Mesothelial cell of epicardium (in vitro differentiated cells): ENCODE data around the gene SKIC8. TPM values are rescaled to one million over a fixed set of nuclear protein-coding genes. Genes with fewer than 3 reads are reported as not detected.

Source experiments
- DNase-seq, 2 experiments: peaks; one replicate each; pipeline ENCODE4 v3.0.0; 2021; ENCODE audit warnings: low spot score in 2 of 2; ENCODE audit not compliant: unreplicated experiment in 2 of 2
- H3K27ac Mint-ChIP-seq: 2 replicates; pipeline ENCODE4 v1.8.0; 2021; ENCODE audit warnings: mixed read lengths
- H3K27me3 Mint-ChIP-seq: 2 replicates; pipeline ENCODE4 v1.8.0; 2021; ENCODE audit warnings: low read depth, mixed read lengths
- H3K36me3 Mint-ChIP-seq: 2 replicates; pipeline ENCODE4 v1.8.0; 2021; ENCODE audit warnings: mixed read lengths
- H3K4me1 Mint-ChIP-seq: 2 replicates; pipeline ENCODE4 v1.8.0; 2021; ENCODE audit warnings: mixed read lengths
- H3K4me3 Mint-ChIP-seq: 2 replicates; pipeline ENCODE4 v1.8.0; 2021; ENCODE audit warnings: mild to moderate bottlenecking, moderate library complexity, mixed read lengths
- H3K9me3 Mint-ChIP-seq: 2 replicates; pipeline ENCODE4 v1.8.0; 2021; ENCODE audit warnings: mixed read lengths
- total RNA-seq: library from RNA; stranded (reverse); gene quantifications from 3 replicates; pipeline ENCODE4 v1.2.1, GENCODE V29; 2021
- TF ChIP-seq, protein P1 (sequence below): fragments of 200-600 bp; sonication (generic); IDR thresholded peaks from one replicate; pipeline ENCODE4 v1.5.0; 2021; ENCODE audit warnings: antibody characterized with exemption; ENCODE audit not compliant: unreplicated experiment

SKIC8 gene
- total RNA-seq: 51.2 to 55.1 TPM (median 54.8 TPM) in 3 replicates

DNA sequence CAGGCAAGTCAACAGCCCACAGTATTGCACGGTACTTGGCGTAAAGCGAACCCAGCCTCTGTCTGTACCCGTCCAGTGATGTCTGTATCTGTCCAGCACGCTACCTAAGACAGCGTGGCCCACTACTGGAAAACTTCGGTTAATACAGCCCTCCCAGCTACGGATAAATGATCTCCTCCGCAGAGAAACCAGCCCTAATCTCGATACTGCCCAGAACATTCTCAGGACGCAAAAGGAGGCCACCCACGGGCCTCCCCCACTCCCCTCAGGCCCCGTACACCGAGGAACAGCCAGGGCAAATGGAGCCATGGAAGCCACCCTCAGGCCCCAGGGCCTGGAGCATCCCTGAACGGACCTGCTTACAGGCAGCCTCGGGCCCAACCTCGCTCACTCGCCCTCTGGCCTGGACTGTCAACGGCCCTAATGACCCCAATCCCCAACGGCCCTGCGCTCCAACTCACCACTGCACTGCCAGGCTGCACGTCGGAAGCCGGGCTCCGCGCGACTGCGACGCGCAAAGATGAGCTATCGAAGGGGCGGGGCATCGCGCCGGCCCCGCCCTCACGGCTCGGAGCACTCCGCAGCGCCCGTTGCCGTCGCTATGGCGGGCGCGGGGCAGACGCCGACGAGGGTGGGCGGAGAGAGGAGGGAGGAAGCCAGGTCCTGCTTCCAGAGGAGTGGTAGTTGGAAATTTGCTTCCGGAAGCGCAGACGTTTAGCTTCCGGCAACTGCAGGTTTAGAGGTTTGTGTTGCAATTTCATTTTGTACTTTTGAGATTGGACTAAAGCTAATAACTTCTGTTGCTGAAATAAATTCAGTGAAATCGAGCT, at the start of gene SKIC8:
SKIC8 (minus strand) TSS at position 509 of the 830 bp plus-strand sequence. CDS start 3,923 bp downstream, outside the sequence.
- no peaks in the 10 kb centered on the region for H3K36me3 Mint-ChIP-seq
- peaks cover 37% of the 10 kb centered on the region for H3K27me3 Mint-ChIP-seq
- no peaks in the 10 kb centered on the region for H3K9me3 Mint-ChIP-seq
- peaks cover 23% of the 10 kb centered on the region for H3K4me1 Mint-ChIP-seq
- peak within 1 kb of the TSS; percentile 97 for H3K4me3 Mint-ChIP-seq
- TF ChIP-seq, protein P1, sequence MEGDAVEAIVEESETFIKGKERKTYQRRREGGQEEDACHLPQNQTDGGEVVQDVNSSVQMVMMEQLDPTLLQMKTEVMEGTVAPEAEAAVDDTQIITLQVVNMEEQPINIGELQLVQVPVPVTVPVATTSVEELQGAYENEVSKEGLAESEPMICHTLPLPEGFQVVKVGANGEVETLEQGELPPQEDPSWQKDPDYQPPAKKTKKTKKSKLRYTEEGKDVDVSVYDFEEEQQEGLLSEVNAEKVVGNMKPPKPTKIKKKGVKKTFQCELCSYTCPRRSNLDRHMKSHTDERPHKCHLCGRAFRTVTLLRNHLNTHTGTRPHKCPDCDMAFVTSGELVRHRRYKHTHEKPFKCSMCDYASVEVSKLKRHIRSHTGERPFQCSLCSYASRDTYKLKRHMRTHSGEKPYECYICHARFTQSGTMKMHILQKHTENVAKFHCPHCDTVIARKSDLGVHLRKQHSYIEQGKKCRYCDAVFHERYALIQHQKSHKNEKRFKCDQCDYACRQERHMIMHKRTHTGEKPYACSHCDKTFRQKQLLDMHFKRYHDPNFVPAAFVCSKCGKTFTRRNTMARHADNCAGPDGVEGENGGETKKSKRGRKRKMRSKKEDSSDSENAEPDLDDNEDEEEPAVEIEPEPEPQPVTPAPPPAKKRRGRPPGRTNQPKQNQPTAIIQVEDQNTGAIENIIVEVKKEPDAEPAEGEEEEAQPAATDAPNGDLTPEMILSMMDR: no peak
- H3K27ac Mint-ChIP-seq: peak within 1 kb of the TSS; percentile 97
- peak; percentile 89 to 92 for DNase-seq

DNA sequence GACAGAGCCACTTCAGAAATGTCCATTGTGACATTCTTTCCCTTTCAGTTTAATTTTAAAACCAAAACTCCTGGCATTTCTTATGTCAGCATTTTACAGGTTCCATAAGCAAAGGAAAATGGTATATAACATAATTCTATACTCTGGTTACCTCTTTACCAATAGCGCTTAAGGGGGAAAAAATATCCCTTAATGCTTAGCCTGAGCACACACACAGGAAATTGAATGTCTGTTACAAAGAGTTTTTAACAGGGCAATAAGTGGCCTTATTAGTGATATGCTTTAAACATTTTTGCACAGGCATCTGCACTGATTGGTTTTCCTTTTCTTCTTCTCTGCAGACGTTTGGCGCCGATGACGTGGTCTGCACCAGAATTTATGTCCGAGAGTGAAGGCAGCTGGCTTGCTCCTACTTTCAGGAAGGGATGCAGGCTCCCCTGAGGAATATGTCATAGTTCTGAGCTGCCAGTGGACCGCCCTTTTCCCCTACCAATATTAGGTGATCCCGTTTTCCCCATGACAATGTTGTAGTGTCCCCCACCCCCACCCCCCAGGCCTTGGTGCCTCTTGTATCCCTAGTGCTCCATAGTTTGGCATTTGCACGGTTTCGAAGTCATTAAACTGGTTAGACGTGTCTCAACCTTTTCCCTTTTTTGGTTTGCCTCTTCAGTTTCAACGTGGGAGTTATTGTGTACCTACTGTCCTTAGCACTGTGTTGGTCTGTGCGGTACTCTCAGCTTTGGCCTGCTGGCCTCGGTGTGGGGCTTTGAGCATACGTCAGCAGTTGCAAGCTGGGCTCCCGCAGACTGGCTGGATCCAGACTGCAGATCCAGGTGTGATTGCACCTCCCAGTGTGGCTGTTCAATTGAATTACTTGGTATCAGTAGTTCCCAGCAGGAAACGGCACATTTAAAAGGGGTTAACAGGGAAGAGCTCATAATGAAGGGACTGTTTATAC, 48.5 kb upstream of the SKIC8 start:
- Mint-ChIP-seq H3K4me1 (peaks cover 44% of the 10 kb centered on the region), H3K27ac (peak overlapping the region; percentile 70), H3K36me3 (no peaks in the 10 kb centered on the region), H3K4me3 (no peak overlapping the region), H3K9me3 (no peaks in the 10 kb centered on the region), H3K27me3 (peaks cover 11% of the 10 kb centered on the region)
- DNase-seq: no peak
- TF ChIP-seq, protein P1: no peak

DNA sequence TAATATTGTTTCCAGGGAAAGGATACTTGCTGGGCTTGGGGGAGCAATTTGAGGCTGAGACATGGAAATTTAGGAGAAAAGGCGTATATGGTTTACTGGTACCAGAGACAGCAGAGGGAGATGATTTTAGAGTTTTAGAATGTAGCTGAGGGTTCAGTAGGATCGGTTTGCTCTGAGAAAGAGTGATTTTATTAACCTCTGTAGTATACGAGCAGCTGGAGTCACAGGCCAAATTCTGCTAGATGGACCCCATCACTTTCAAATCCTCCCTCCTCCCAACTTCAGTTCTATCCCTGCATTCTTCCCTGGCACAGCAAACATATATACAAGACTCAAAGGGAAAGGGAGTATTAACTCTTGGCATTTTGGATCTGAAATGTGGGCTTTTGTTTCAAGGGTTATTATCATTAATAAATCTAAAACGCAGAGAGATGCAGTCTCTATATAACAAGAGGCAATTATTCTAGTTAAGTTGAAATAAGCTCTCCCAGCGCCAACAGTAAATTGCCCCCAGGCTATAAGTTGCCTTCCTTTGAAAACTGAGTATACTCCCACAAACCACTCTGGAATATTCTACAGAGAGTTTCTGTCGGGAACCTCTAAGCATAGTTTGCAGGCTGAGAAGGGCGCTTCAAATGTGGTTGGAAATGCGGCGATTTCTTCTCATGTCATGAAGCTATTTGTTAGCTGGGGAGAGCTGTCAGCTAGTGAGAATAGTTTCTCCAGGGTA, 46.2 kb upstream of the SKIC8 start:
- no peaks in the 10 kb centered on the region for H3K36me3 Mint-ChIP-seq
- no peak overlapping the region for H3K4me3 Mint-ChIP-seq
- H3K9me3 Mint-ChIP-seq: no peaks in the 10 kb centered on the region
- H3K27ac Mint-ChIP-seq: peak overlapping the region; percentile 70
- DNase-seq: no peak
- H3K4me1 Mint-ChIP-seq: peaks cover 62% of the 10 kb centered on the region
- peaks cover 32% of the 10 kb centered on the region for H3K27me3 Mint-ChIP-seq
- TF ChIP-seq, protein P1: no peak

DNA sequence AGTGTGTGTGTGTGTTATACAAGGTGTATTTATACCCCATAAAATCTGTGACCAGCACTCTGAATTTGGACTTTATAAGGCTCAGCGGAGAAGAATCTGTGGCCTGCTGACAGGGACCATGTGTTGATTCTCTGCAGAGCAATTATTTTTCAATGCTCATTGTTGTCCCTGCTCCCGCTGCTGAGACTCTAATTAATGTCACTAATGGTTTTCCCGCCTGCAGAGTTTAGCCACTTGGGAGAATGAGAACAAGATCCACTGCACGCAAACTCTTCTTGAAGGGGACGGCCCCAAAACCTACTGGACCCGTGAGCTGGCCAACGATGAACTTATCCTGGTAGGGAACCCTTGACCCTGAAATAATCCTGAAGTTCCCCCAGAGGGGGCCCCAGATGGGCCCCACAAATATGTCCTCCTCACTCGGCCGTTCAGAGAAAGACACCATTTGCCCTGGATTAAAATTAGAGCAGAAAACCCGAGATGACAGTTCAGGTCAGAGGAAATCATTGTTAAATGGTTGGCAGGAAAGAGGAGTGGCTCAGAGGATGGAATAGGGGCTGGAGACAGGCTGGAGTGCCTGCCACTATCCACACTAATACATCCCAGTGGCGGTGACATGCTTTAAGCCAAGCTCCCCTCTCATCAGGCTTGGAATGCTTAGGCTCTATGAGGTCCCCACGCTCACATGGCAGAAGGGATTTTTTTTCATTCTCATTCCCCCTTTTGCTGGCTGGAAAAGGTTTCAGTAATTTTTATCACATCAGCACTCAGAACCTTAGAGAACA, 44.1 kb upstream of the SKIC8 start:
- Mint-ChIP-seq H3K36me3 (no peaks in the 10 kb centered on the region), H3K27ac (no peak overlapping the region), H3K9me3 (no peaks in the 10 kb centered on the region), H3K27me3 (peaks cover 52% of the 10 kb centered on the region), H3K4me3 (no peak overlapping the region), H3K4me1 (peaks cover 71% of the 10 kb centered on the region)
- TF ChIP-seq, protein P1: no peak
- no peak for DNase-seq
